GM13977 (cell line): ENCODE results near the gene PALMD.

Source experiments
- DNase-seq: peaks from one replicate; pipeline ENCODE4 v3.0.0; 2012; ENCODE audit warnings: low spot score
- in situ Hi-C: fragments of 300-500 bp; cut with MboI; formaldehyde crosslinking; loops from one replicate; pipeline ENCODE4 v1.12.0; 2022; ENCODE audit warnings: low sequenced_read_pairs, low pct_unique_long_range_greater_than_20kb, mixed read lengths, inconsistent platforms; ENCODE audit not compliant: unreplicated experiment
- TF ChIP-seq, protein P1 (sequence below): IDR thresholded peaks from 2 replicates; pipeline ENCODE4 v1.5.1; 2012; ENCODE audit warnings: mild to moderate bottlenecking, control low read depth; ENCODE audit not compliant: insufficient read depth; ENCODE audit errors: extremely low read depth, missing control alignments

PALMD gene

GRCh38 chr1:99639408-99639807, 6.5 kb upstream of the PALMD start:
- in situ Hi-C loops, result no loop called here
- no peak for DNase-seq
- TF ChIP-seq, protein P1, sequence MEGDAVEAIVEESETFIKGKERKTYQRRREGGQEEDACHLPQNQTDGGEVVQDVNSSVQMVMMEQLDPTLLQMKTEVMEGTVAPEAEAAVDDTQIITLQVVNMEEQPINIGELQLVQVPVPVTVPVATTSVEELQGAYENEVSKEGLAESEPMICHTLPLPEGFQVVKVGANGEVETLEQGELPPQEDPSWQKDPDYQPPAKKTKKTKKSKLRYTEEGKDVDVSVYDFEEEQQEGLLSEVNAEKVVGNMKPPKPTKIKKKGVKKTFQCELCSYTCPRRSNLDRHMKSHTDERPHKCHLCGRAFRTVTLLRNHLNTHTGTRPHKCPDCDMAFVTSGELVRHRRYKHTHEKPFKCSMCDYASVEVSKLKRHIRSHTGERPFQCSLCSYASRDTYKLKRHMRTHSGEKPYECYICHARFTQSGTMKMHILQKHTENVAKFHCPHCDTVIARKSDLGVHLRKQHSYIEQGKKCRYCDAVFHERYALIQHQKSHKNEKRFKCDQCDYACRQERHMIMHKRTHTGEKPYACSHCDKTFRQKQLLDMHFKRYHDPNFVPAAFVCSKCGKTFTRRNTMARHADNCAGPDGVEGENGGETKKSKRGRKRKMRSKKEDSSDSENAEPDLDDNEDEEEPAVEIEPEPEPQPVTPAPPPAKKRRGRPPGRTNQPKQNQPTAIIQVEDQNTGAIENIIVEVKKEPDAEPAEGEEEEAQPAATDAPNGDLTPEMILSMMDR, result no peak

GRCh38 chr1:99639945-99640344, 6.0 kb upstream of the PALMD start:
- in situ Hi-C loops, result no loop called here
- DNase-seq, result no peak
- TF ChIP-seq, protein P1, result no peak

DNA sequence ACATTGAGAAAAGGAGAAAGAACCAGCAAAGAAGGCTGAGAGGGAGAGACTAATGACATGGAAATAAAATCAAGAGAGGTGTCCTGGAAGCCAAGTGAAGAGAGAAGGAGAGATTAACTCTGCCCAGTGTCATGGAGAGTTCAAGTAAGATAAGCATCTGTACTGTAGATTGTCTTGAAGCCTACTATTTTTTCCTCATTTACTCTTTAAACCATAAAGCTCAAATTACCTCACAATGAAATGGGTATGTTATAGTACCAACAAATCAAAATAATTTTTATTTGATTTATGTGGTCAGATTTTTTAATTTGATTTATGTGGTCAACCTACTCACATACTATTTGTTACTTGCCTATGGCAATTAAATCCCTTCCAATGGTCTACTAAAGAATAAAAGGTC, 5.2 kb upstream of the PALMD start:
- TF ChIP-seq, protein P1, result no peak
- in situ Hi-C loops, result no loop called here
- no peak for DNase-seq

DNA sequence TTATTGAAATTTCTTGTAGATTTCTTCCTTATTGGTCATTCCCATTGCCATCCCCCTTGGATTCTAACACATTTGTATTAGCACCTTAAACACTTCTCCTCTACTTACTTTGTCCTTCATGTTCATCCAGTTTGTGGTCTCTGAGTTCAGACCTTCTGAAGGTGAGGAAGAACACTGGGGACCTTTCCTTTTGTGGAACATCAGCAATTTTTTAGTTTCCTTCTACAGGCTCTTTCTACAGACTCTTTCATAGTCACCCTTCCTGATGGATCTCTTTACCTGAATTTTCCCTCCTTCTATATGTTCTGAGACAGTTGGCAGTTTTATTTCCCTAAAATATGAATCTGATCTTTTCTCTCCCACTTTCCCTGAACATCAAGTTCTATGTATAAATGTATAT, 4.4 kb upstream of the PALMD start:
- TF ChIP-seq, protein P1, result no peak
- in situ Hi-C loops, result no loop called here
- DNase-seq, result no peak

DNA sequence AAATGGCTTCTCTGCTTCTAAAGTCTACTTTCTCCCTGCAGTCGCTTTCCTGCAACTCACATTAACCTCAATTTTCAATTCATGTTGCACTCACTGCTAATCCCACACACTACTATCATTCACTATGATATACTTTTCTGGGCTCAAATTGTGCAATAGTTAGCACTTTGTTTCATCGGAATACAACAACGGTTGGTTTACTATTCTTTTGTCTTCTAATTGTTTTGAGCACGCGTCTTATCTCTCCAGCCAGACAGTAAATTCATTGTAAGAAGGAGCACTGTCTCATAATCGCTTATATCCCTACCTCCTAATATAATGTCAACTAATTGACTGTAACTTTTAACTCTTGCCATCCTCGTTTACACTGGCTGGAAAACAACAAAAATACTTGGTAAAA, 3.9 kb upstream of the PALMD start:
- in situ Hi-C loops, result no loop called here
- TF ChIP-seq, protein P1, result no peak
- DNase-seq, result no peak

DNA sequence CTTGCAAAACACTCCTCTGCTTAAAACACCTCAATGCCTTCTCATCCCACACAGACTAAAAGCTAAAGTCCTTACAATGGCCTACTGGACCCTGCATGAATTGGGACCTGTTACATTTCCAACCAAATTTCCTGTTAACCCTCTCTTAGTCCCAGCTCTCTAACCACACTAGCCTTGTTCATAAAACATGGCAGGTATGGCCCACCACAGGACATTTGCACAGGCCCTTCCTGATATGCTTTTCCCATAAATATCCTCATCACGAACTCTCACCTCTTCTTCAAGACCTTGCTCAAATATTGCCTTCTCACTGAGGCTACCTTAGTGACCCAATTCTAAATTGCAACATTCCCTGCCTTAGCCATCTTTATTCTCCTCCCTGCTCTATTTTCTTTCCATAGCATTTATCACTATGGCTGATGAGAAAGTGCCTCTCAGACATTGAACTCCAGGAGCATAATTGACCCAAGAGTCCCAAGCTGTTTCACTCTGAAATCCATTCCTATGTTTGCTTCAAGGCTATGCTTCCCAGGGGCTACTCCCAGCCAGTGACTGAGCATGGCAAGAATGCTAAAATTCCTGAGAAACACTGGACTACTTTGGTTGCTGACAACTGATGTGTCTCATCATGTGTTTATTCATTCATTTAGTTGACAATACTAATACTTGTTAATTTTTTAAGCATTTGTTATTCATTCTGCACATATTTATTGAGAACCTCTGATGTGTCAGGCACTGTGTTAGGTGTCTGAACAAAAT, 2.7 kb upstream of the PALMD start:
- TF ChIP-seq, protein P1, result no peak
- no peak for DNase-seq
- in situ Hi-C loops, result no loop called here
